T-cell (primary cell): ENCODE results near the gene FOXN3. TPM values are rescaled to one million over a fixed set of nuclear protein-coding genes. Genes with fewer than 3 reads are reported as not detected.
"Not testable (repeated sequence)": the region's sequence is repeated elsewhere in the genome, so short reads cannot be mapped to it uniquely, and the experiment has no call there.

Experiments
- ATAC-seq, 4 experiments: fragments of 200-7000 bp in 3 of 4; fragments of 150-1000 bp in 1 of 4; cut with Tn5 transposase; replicated peaks in 1 of 4; 1 replicate in 3 of 4; 2 replicates in 1 of 4; pipeline ENCODE4 v1.10.0; 2021; ENCODE audit warnings: moderate library complexity in 3 of 4, mild to moderate bottlenecking in 2 of 4, moderate number of reproducible peaks in 1 of 4
- CTCF ChIA-PET, 2 donors: fragments of 300-600 bp; sonication (Branson Sonifier 250); formaldehyde crosslinking; loops; one replicate each; lab custom pipeline; 2022; ENCODE audit warnings: antibody characterized with exemption in 2 of 2; lab: Charles Lee
- POLR2A ChIA-PET, 2 donors: fragments of 300-600 bp; sonication (Branson Sonifier 250); formaldehyde crosslinking; loops; one replicate each; lab custom pipeline; 2022; ENCODE audit warnings: antibody characterized with exemption in 2 of 2; lab: Charles Lee
- DNase-seq, 35 experiments: peaks; one replicate each; pipeline versions ENCODE4 v3.0.0 to v3.0.0-alpha.2; 2013 to 2023
- H3K27ac ChIP-seq: one replicate; pipeline ENCODE4 v1.5.1; 2013; ENCODE audit warnings: low read length
- H3K27me3 ChIP-seq, 2 experiments: replicated peaks in 1 of 2; 1 replicate in 1 of 2; 2 replicates in 1 of 2; pipeline versions ENCODE4 v1.6.1 to v1.7.0; 2013; ENCODE audit warnings: low read length in 1 of 2, mixed read lengths in 1 of 2; ENCODE audit not compliant: control insufficient read depth in 2 of 2, insufficient read depth in 2 of 2; ENCODE audit errors: extremely low read depth in 1 of 2
- H3K36me3 ChIP-seq, 2 donors: 1 replicate in 1 of 2; 2 replicates in 1 of 2; pipeline versions ENCODE4 v1.6.1 to v1.7.0; 2013; ENCODE audit warnings: low read length in 1 of 2; ENCODE audit not compliant: control insufficient read depth in 2 of 2, insufficient read depth in 1 of 2; ENCODE audit errors: extremely low read depth in 1 of 2
- H3K4me1 ChIP-seq, 2 experiments: 1 replicate in 1 of 2; 2 replicates in 1 of 2; pipeline versions ENCODE4 v1.6.1 to v1.7.0; 2013; ENCODE audit warnings: low read length in 2 of 2, mixed read lengths in 1 of 2; ENCODE audit not compliant: insufficient read depth in 2 of 2, control insufficient read depth in 1 of 2; ENCODE audit errors: extremely low read depth in 1 of 2
- H3K4me3 ChIP-seq, 2 donors: 1 replicate in 1 of 2; 2 replicates in 1 of 2; pipeline versions ENCODE4 v1.5.1 to v1.7.0; 2013; ENCODE audit warnings: mild to moderate bottlenecking in 2 of 2, low read length in 1 of 2, moderate library complexity in 1 of 2; ENCODE audit not compliant: control insufficient read depth in 1 of 2; ENCODE audit errors: extremely low read depth in 1 of 2
- H3K9me3 ChIP-seq: 2 replicates; pipeline ENCODE4 v1.7.0; 2013
- H3K27ac Mint-ChIP-seq, 2 donors: one replicate each; pipeline ENCODE4 v1.8.0; 2020 to 2021; ENCODE audit warnings: mild to moderate bottlenecking in 2 of 2, mixed read lengths in 2 of 2
- H3K27me3 Mint-ChIP-seq, 2 donors: one replicate each; pipeline ENCODE4 v1.8.0; 2021 to 2022; ENCODE audit warnings: mixed read lengths in 2 of 2
- H3K36me3 Mint-ChIP-seq: one replicate; pipeline ENCODE4 v1.8.0; 2021; ENCODE audit warnings: mixed read lengths
- H3K4me1 Mint-ChIP-seq, 3 donors: one replicate each; pipeline ENCODE4 v1.8.0; 2020 to 2022; ENCODE audit warnings: mixed read lengths in 3 of 3, mild to moderate bottlenecking in 1 of 3
- H3K4me3 Mint-ChIP-seq, 3 donors: one replicate each; pipeline ENCODE4 v1.8.0; 2020 to 2022; ENCODE audit warnings: mild to moderate bottlenecking in 3 of 3, mixed read lengths in 3 of 3, moderate library complexity in 3 of 3
- H3K9me3 Mint-ChIP-seq, 3 donors: one replicate each; pipeline ENCODE4 v1.8.0; 2020 to 2022; ENCODE audit warnings: mixed read lengths in 3 of 3
- WGBS: methylation state at CpG from one replicate; pipeline ENCODE4 v1.1.5; 2013; ENCODE audit warnings: missing lambda C conversion rate; ENCODE audit not compliant: insufficient coverage; 5-methylcytosine and 5-hydroxymethylcytosine counted together
- total RNA-seq, 35 experiments: library from RNA in 6 of 35; stranded (reverse) in 6 of 35; fragments of 120-200 nt in 1 of 35; gene quantifications; one replicate each; pipeline versions ENCODE4 v1.2.1 to v1.2.4 and lab custom pipeline; 2013 to 2026

Gene FOXN3
- total RNA-seq, 5 donors from 2014 or later (not counting 1 experiment from before 2014, with no cell fraction given), result 92.8 to 176 (median 103) TPM

- WGBS, result 95% methylated on average over 19 of the region's 22 CpGs
- Histone ChIP-seq H3K9me3 (no peaks in the 10 kb centered on the region), H3K27me3 (no peaks in the 10 kb centered on the region), H3K36me3 (peaks cover 17 to 39% of the 10 kb centered on the region in 2 donors), H3K27ac (no peak overlapping the region), H3K4me3 (no peak overlapping the region), H3K4me1 (peaks cover 0 to 9% of the 10 kb centered on the region in 2 experiments)
- no peaks in the 10 kb centered on the region for H3K9me3 Mint-ChIP-seq
- H3K27me3 Mint-ChIP-seq, result no peaks in the 10 kb centered on the region
- no peak overlapping the region for H3K4me3 Mint-ChIP-seq
- H3K4me1 Mint-ChIP-seq, result peaks cover 18 to 24% (median 21%) of the 10 kb centered on the region in 3 donors
- POLR2A ChIA-PET, result no interaction called here
- CTCF ChIA-PET, result no interaction called here
- H3K27ac Mint-ChIP-seq, result no peak overlapping the region
- no peak for ATAC-seq
- DNase-seq, result no peak
- H3K36me3 Mint-ChIP-seq, result peaks cover 64% of the 10 kb centered on the region
Measured at GRCh38 chr14:89162586-89162985, 254.4 kb downstream of the FOXN3 start.

- ATAC-seq (no peak), DNase-seq (no peak)
- Mint-ChIP-seq H3K27me3 (no peaks in the 10 kb centered on the region), H3K27ac (no peak overlapping the region), H3K9me3 (no peaks in the 10 kb centered on the region), H3K4me1 (peaks cover 5 to 11% (median 5%) of the 10 kb centered on the region in 3 donors), H3K4me3 (no peak overlapping the region), H3K36me3 (peaks cover 74% of the 10 kb centered on the region)
- WGBS, result 94% methylated on average over 4 of the region's 7 CpGs
- Histone ChIP-seq H3K27ac (no peak overlapping the region), H3K9me3 (no peaks in the 10 kb centered on the region), H3K36me3 (peaks cover 17 to 32% of the 10 kb centered on the region in 2 donors), H3K27me3 (no peaks in the 10 kb centered on the region), H3K4me1 (peaks cover 0 to 9% of the 10 kb centered on the region in 2 experiments), H3K4me3 (no peak overlapping the region)
- CTCF ChIA-PET, result no interaction called here
- POLR2A ChIA-PET, result no interaction called here
Measured at GRCh38 chr14:89160437-89160836, 256.6 kb downstream of the FOXN3 start.

- Histone ChIP-seq H3K9me3 (no peaks in the 10 kb centered on the region), H3K4me3 (no peak overlapping the region), H3K36me3 (peaks cover 11 to 29% of the 10 kb centered on the region in 2 donors), H3K27ac (no peak overlapping the region), H3K4me1 (no peaks in the 10 kb centered on the region), H3K27me3 (no peaks in the 10 kb centered on the region)
- DNase-seq, result no peak
- Mint-ChIP-seq H3K4me1 (no peaks in the 10 kb centered on the region), H3K4me3 (no peak overlapping the region), H3K27me3 (no peaks in the 10 kb centered on the region), H3K9me3 (no peaks in the 10 kb centered on the region), H3K36me3 (peaks cover 71% of the 10 kb centered on the region), H3K27ac (no peak overlapping the region)
- POLR2A ChIA-PET, result no interaction called here
- no CpG with 5 or more reads among the region's 11 CpGs for WGBS
- no peak for ATAC-seq
- CTCF ChIA-PET, result no interaction called here
Measured at GRCh38 chr14:89158701-89159100, 258.3 kb downstream of the FOXN3 start.

GRCh38 chr14:89158104-89158503, 258.9 kb downstream of the FOXN3 start:
- H3K4me3 ChIP-seq, H3K4me1 Mint-ChIP-seq, DNase-seq, POLR2A ChIA-PET, ATAC-seq, H3K27me3 Mint-ChIP-seq, H3K27me3 ChIP-seq, H3K4me1 ChIP-seq, H3K9me3 ChIP-seq, H3K27ac Mint-ChIP-seq, H3K27ac ChIP-seq, H3K9me3 Mint-ChIP-seq, H3K4me3 Mint-ChIP-seq, CTCF ChIA-PET: not testable (repeated sequence)
- peaks cover 11 to 23% of the 10 kb centered on the region in 2 donors for H3K36me3 ChIP-seq
- 97% methylated on average over 4 of the region's 7 CpGs for WGBS
- peaks cover 71% of the 10 kb centered on the region for H3K36me3 Mint-ChIP-seq

GRCh38 chr14:89155491-89155890, 261.5 kb downstream of the FOXN3 start:
- Mint-ChIP-seq H3K27me3 (no peaks in the 10 kb centered on the region), H3K9me3 (peaks cover 3 to 11% (median 3%) of the 10 kb centered on the region in 3 donors), H3K4me1 (no peaks in the 10 kb centered on the region), H3K27ac (no peak overlapping the region), H3K36me3 (peaks cover 54% of the 10 kb centered on the region), H3K4me3 (no peak overlapping the region)
- Histone ChIP-seq H3K4me3 (no peak overlapping the region), H3K4me1 (no peaks in the 10 kb centered on the region), H3K36me3 (peaks cover 4 to 6% of the 10 kb centered on the region in 2 donors), H3K9me3 (no peaks in the 10 kb centered on the region), H3K27me3 (no peaks in the 10 kb centered on the region), H3K27ac (no peak overlapping the region)
- DNase-seq (no peak), ATAC-seq (no peak)
- 81% methylated on average over 2 of the region's 5 CpGs for WGBS
- ChIA-PET POLR2A (no interaction called here), CTCF (no interaction called here)

- H3K27ac Mint-ChIP-seq, POLR2A ChIA-PET, H3K27me3 Mint-ChIP-seq, H3K27me3 ChIP-seq, H3K4me1 Mint-ChIP-seq, H3K4me3 Mint-ChIP-seq, H3K4me3 ChIP-seq, H3K4me1 ChIP-seq, H3K9me3 ChIP-seq, DNase-seq, CTCF ChIA-PET, H3K27ac ChIP-seq, H3K36me3 ChIP-seq, ATAC-seq: not testable (repeated sequence)
- Mint-ChIP-seq H3K9me3 (peaks cover 3 to 11% (median 3%) of the 10 kb centered on the region in 3 donors), H3K36me3 (peaks cover 32% of the 10 kb centered on the region)
- no CpG with 5 or more reads among the region's 2 CpGs for whole genome bisulfite sequencing
Measured at GRCh38 chr14:89151693-89152092, 265.3 kb downstream of the FOXN3 start.

GRCh38 chr14:89146274-89146673, 270.8 kb downstream of the FOXN3 start:
- POLR2A ChIA-PET, result no interaction called here
- Histone ChIP-seq H3K4me3 (no peak overlapping the region), H3K4me1 (no peaks in the 10 kb centered on the region), H3K27ac (no peak overlapping the region), H3K36me3 (no peaks in the 10 kb centered on the region), H3K27me3 (peaks cover 0 to 3% of the 10 kb centered on the region in 2 experiments), H3K9me3 (no peaks in the 10 kb centered on the region)
- Mint-ChIP-seq H3K4me1 (no peaks in the 10 kb centered on the region), H3K36me3 (peaks cover 8% of the 10 kb centered on the region), H3K27ac (no peak overlapping the region), H3K9me3 (no peaks in the 10 kb centered on the region), H3K27me3 (peaks cover 0 to 3% of the 10 kb centered on the region in 2 donors), H3K4me3 (no peak overlapping the region)
- DNase-seq, result no peak
- ATAC-seq, result no peak
- WGBS, result 100% methylated on average over 5 of the region's 7 CpGs
- CTCF ChIA-PET, result no interaction called here
